Endothelial cell of umbilical vein (primary cell): ENCODE data around the gene SLC12A3. TPM values are rescaled to one million over a fixed set of nuclear protein-coding genes. Genes with fewer than 3 reads are reported as not detected.

Experiments used
- BruUV-seq: library from RNA; stranded (reverse); fragments of 400-500 nt; replicated peaks from 2 replicates; lab custom pipeline; 2021; lab: Mats Ljungman, UMichigan
- CTCF ChIA-PET: fragments of 300-600, 350-600 bp; sonication (Branson Sonifier 250); formaldehyde crosslinking; loops from one replicate; lab custom pipeline; 2021; ENCODE audit warnings: antibody characterized with exemption, inconsistent platforms; lab: Charles Lee
- POLR2A ChIA-PET: fragments of 300-600, 350-600 bp; sonication (Branson Sonifier 250); formaldehyde crosslinking; loops from one replicate; lab custom pipeline; 2021; ENCODE audit warnings: antibody characterized with exemption, inconsistent platforms; lab: Charles Lee
- DNase-seq: peaks from one replicate; pipeline ENCODE4 v3.0.0-alpha.2; 2011; ENCODE audit warnings: low read depth, low spot score
- FAIRE-seq: peaks from 2 replicates; lab custom pipeline; 2011; peaks lifted over from hg19 to GRCh38; lab: Jason Lieb, UNC
- H2AFZ ChIP-seq: 2 replicates; pipeline ENCODE4 v1.6.0; 2012; ENCODE audit warnings: low read depth, low read length, control low read depth, inconsistent platforms
- H3K27ac ChIP-seq: 2 replicates; pipeline ENCODE4 v1.5.1; 2011; ENCODE audit warnings: low read depth, mild to moderate bottlenecking, control low read depth, low read length, moderate library complexity; ENCODE audit not compliant: insufficient read depth
- H3K27me3 ChIP-seq, 2 experiments: 2 replicates each; pipeline versions ENCODE4 v1.6.0 to v1.6.1; 2011; ENCODE audit warnings: low read length in 2 of 2, mixed read lengths in 1 of 2; ENCODE audit not compliant: control insufficient read depth in 2 of 2, insufficient read depth in 2 of 2
- H3K36me3 ChIP-seq, 2 experiments: 2 replicates in 1 of 2; 3 replicates in 1 of 2; pipeline ENCODE4 v1.5.1; 2011; ENCODE audit warnings: low read length in 2 of 2, mild to moderate bottlenecking in 1 of 2, moderate library complexity in 1 of 2; ENCODE audit not compliant: control insufficient read depth in 2 of 2, insufficient read depth in 2 of 2; ENCODE audit errors: extremely low read depth in 1 of 2
- H3K4me1 ChIP-seq: 3 replicates; pipeline ENCODE4 v1.5.1; 2011; ENCODE audit warnings: mild to moderate bottlenecking, low read length; ENCODE audit not compliant: control insufficient read depth, insufficient read depth; ENCODE audit errors: extremely low read depth
- H3K4me2 ChIP-seq: 2 replicates; pipeline ENCODE4 v1.6.1; 2011; ENCODE audit warnings: low read length, control low read depth, mixed read lengths; ENCODE audit not compliant: insufficient read depth
- H3K4me3 ChIP-seq, 3 experiments: fragments of 200-600 bp in 1 of 3; sonication (generic), shearing (Covaris generic) in 1 of 3; replicated peaks in 1 of 3; 2 replicates each; pipeline ENCODE4 v1.5.1; 2011 to 2016; ENCODE audit warnings: control low read depth in 3 of 3, low read length in 3 of 3, mild to moderate bottlenecking in 2 of 3, inconsistent platforms in 1 of 3, low read depth in 1 of 3, moderate library complexity in 1 of 3; ENCODE audit not compliant: insufficient read depth in 1 of 3
- H3K79me2 ChIP-seq: 2 replicates; pipeline ENCODE4 v1.6.0; 2012; ENCODE audit warnings: low read length, inconsistent platforms; ENCODE audit not compliant: control insufficient read depth, insufficient read depth
- H3K9ac ChIP-seq: replicated peaks from 2 replicates; pipeline ENCODE3; 2011; ENCODE audit warnings: low read length, control low read depth; ENCODE audit not compliant: insufficient read depth; ENCODE audit errors: extremely low read depth
- H3K9me1 ChIP-seq: replicated peaks from 3 replicates; pipeline ENCODE4 v1.6.0; 2011; ENCODE audit warnings: mild to moderate bottlenecking, low read length; ENCODE audit not compliant: control insufficient read depth, insufficient read depth; ENCODE audit errors: extremely low read depth
- H3K9me3 ChIP-seq: replicated peaks from 2 replicates; pipeline ENCODE4 v1.5.1; 2012; ENCODE audit warnings: low read length, inconsistent platforms; ENCODE audit not compliant: control insufficient read depth, insufficient read depth
- H4K20me1 ChIP-seq: replicated peaks from 2 replicates; pipeline ENCODE3; 2011; ENCODE audit warnings: mild to moderate bottlenecking, low read length; ENCODE audit not compliant: control insufficient read depth, insufficient read depth; ENCODE audit errors: extremely low read depth
- EZH2 ChIP-seq: IDR thresholded peaks from 2 replicates; pipeline ENCODE4 v1.6.1; 2012; ENCODE audit warnings: borderline replicate concordance, low read depth, mild to moderate bottlenecking, moderate library complexity, low read length, inconsistent platforms; ENCODE audit not compliant: severe bottlenecking
- FOS ChIP-seq: IDR thresholded peaks from 2 replicates; pipeline ENCODE4 v1.6.1; 2011; ENCODE audit warnings: mild to moderate bottlenecking, low read length, moderate library complexity, borderline replicate concordance; ENCODE audit not compliant: insufficient read depth
- GATA2 ChIP-seq: IDR thresholded peaks from 2 replicates; pipeline ENCODE4 v1.7.0; 2011; ENCODE audit warnings: low read depth, mild to moderate bottlenecking, moderate library complexity, mixed read lengths, low read length; ENCODE audit not compliant: insufficient read length, insufficient read depth
- JUN ChIP-seq: IDR thresholded peaks from 2 replicates; pipeline ENCODE4 v1.6.1; 2011; ENCODE audit warnings: borderline replicate concordance, low read depth; ENCODE audit not compliant: insufficient read length, insufficient read depth
- MYC ChIP-seq: IDR thresholded peaks from one replicate; pipeline ENCODE4 v1.6.1; 2011; ENCODE audit warnings: mild to moderate bottlenecking, low read depth, low read length
- POLR2A ChIP-seq: IDR thresholded peaks from 2 replicates; pipeline ENCODE4 v1.6.1; 2012; ENCODE audit warnings: low read depth, mild to moderate bottlenecking, control low read depth, low read length
- POLR2AphosphoS5 ChIP-seq: IDR thresholded peaks from 2 replicates; pipeline ENCODE4 v1.6.1; 2012; ENCODE audit warnings: low read depth, mild to moderate bottlenecking, control low read depth, low read length, moderate library complexity; ENCODE audit not compliant: insufficient read depth
- dilution Hi-C: fragments of 300-500 bp; cut with MboI; formaldehyde crosslinking; loops from one replicate; pipeline ENCODE4 v1.15.0; 2019; ENCODE audit warnings: low sequenced_read_pairs; ENCODE audit not compliant: extremely low pct_ligation_motif_present
- intact Hi-C: fragments of 100-400 bp; cut with micrococcal nuclease; formaldehyde crosslinking; loops from one replicate; pipeline ENCODE4 v1.10.0; 2022
- polyA plus RNA-seq, 4 experiments: library from polyadenylated mRNA; depleted of rRNA in 3 of 4; stranded (reverse) in 3 of 4; unstranded in 1 of 4; fragments of >200 nt; gene quantifications; 2 replicates each; pipeline versions ENCODE4 v1.2.1 to v1.2.3, GENCODE V29; 2011 to 2012; ENCODE audit warnings: missing spikeins in 1 of 4
- total RNA-seq: library from RNA; stranded (reverse); gene quantifications from 2 replicates; pipeline ENCODE4 v1.2.3, GENCODE V29; 2021
- TF ChIP-seq, protein P1 (sequence below): IDR thresholded peaks from 2 replicates; pipeline ENCODE4 v1.6.1; 2011; ENCODE audit not compliant: insufficient read depth, insufficient read length
- TF ChIP-seq, protein P2 (sequence below), 2 donors: IDR thresholded peaks; 1 replicate in 1 of 2; 2 replicates in 1 of 2; pipeline ENCODE4 v1.5.1; 2011; ENCODE audit warnings: low read length in 2 of 2, mild to moderate bottlenecking in 2 of 2, moderate library complexity in 2 of 2, control low read depth in 1 of 2, inconsistent platforms in 1 of 2, low read depth in 1 of 2; ENCODE audit not compliant: insufficient read depth in 1 of 2; ENCODE audit errors: extremely low read depth in 1 of 2

The SLC12A3 gene
- total and polyA plus RNA-seq, 2 donors (not counting 3 experiments of a cell fraction or from before 2014, with no cell fraction given) = not detected

DNA sequence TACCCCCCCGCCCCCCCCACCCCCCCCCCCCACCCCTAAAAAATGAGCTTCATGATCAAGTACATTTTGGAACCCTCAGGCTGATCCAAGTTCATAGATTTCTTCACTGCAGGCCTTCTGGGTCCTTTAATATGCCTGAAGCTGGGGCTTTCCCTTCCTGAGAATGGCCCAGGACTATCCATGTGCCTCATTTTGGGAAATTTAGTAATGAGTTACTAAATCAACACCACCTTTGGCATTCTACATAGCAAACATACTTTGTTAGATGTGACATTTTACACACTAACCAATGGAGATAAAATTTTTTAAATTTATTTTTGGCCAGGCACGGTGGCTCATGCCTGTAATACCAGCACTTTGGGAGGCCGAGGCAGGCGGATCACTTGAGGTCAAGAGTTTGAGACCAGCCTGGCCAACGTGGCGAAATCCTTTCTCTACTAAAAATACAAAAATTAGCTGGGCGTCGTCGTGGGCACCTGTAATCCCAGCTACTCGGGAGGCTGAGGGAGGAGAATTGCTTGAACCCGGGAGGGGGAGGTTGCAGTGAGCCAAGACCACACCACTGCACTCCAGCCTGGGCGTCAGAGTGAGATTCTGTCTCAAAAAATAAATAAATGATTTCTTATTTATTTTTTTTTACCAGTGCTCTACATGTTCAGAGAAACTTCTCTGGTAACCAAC is 81.0 kb downstream of the SLC12A3 start:
- Histone ChIP-seq H4K20me1 (no peaks in the 10 kb centered on the region), H3K4me3 (no peak overlapping the region), H3K9me3 (no peaks in the 10 kb centered on the region), H2AFZ (no peak overlapping the region), H3K9ac (no peak overlapping the region), H3K4me1 (no peaks in the 10 kb centered on the region), H3K4me2 (no peak overlapping the region), H3K27ac (no peak overlapping the region), H3K79me2 (no peaks in the 10 kb centered on the region), H3K36me3 (peaks cover 23 to 33% of the 10 kb centered on the region in 2 experiments), H3K27me3 (no peaks in the 10 kb centered on the region), H3K9me1 (no peaks in the 10 kb centered on the region)
- DNase-seq = no peak
- TF ChIP-seq JUN = no peak
- TF ChIP-seq FOS = no peak
- no peak for TF ChIP-seq GATA2
- TF ChIP-seq POLR2AphosphoS5 = no peak
- TF ChIP-seq MYC = no peak
- TF ChIP-seq EZH2 = no peak
- TF ChIP-seq, protein P1, sequence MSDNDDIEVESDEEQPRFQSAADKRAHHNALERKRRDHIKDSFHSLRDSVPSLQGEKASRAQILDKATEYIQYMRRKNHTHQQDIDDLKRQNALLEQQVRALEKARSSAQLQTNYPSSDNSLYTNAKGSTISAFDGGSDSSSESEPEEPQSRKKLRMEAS = no peak
- no peak for TF ChIP-seq POLR2A
- TF ChIP-seq, protein P2, sequence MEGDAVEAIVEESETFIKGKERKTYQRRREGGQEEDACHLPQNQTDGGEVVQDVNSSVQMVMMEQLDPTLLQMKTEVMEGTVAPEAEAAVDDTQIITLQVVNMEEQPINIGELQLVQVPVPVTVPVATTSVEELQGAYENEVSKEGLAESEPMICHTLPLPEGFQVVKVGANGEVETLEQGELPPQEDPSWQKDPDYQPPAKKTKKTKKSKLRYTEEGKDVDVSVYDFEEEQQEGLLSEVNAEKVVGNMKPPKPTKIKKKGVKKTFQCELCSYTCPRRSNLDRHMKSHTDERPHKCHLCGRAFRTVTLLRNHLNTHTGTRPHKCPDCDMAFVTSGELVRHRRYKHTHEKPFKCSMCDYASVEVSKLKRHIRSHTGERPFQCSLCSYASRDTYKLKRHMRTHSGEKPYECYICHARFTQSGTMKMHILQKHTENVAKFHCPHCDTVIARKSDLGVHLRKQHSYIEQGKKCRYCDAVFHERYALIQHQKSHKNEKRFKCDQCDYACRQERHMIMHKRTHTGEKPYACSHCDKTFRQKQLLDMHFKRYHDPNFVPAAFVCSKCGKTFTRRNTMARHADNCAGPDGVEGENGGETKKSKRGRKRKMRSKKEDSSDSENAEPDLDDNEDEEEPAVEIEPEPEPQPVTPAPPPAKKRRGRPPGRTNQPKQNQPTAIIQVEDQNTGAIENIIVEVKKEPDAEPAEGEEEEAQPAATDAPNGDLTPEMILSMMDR (IDR thresholded peaks at IDR 0.05; ENCODE audit: extremely low read depth in 1 of 2, insufficient read depth in 1 of 2, low read depth in 1 of 2, low read length in 2 of 2) = no peak
- BruUV-seq = no TSS peak
- intact Hi-C loops (no loop called here), dilution Hi-C loops (no loop called here)
- no peak for FAIRE-seq
- CTCF ChIA-PET = interaction anchor here (1.0 to 2.0 kb wide), 4 partner anchors 7 to 153 kb away, joined by 4 to 7 read pairs (median 6); no protein-coding TSS in a partner anchor
- POLR2A ChIA-PET = interaction anchor here (0.8 kb wide), 1 partner anchor 129 kb away, joined by 3 read pairs; no protein-coding TSS in a partner anchor
